Uterus (tissue), 2 donors: ENCODE measurements around the gene SMIM33.

Source experiments
- POLR2A ChIP-seq, 2 donors: fragments of 450-650 bp; IDR thresholded peaks; one replicate each; pipeline ENCODE4 v1.6.1; 2016; ENCODE audit warnings: antibody characterized with exemption in 2 of 2, mild to moderate bottlenecking in 1 of 2, moderate library complexity in 1 of 2
- TF ChIP-seq, protein P1 (sequence below), 4 experiments: fragments of 200-600 bp in 2 of 4; fragments of 450-650 bp in 2 of 4; sonication (generic) in 2 of 4; IDR thresholded peaks; one replicate each; pipeline ENCODE4 v1.5.1; 2016 to 2019; ENCODE audit warnings: antibody characterized with exemption in 4 of 4, mild to moderate bottlenecking in 2 of 4, moderate library complexity in 1 of 4

DNA sequence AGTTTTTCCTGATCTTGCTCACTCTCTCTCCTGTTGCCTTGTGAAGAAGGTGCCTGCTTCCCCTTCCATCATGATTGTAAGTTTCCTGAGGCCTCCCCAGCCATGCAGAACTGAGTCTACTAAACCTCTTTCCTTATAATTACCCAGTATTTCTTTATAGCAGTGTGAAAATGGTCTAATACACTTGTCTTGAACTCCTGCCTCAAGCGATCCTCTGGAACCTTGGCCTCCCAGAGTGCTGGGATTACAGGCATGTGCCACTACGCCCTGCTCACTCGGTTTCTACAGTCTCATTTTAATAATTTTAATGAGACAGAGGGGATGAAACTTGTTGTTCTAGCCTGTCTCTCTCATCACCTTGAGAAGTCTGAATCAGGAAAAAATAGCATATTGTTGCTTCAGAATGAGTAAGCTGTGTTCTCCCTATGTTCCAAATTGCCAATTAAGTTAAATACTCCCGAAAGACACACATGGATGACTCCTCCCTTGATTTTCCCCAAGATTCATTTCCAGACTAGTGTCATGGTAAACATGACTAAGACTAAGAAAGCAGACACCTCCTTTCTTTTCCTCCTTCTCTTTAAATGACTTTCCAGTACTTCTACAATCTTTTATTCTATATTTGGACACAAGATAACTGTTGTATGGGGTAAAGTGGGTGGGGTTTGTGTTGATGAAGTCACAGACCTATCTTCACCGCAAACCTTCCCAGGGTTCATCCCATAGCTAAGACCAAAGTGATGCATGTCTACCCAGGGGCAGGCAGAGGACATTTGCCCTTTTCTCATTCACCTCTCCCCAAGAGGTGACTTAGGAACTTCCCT, 23.6 kb upstream of the SMIM33 start:
- TF ChIP-seq, protein P1, sequence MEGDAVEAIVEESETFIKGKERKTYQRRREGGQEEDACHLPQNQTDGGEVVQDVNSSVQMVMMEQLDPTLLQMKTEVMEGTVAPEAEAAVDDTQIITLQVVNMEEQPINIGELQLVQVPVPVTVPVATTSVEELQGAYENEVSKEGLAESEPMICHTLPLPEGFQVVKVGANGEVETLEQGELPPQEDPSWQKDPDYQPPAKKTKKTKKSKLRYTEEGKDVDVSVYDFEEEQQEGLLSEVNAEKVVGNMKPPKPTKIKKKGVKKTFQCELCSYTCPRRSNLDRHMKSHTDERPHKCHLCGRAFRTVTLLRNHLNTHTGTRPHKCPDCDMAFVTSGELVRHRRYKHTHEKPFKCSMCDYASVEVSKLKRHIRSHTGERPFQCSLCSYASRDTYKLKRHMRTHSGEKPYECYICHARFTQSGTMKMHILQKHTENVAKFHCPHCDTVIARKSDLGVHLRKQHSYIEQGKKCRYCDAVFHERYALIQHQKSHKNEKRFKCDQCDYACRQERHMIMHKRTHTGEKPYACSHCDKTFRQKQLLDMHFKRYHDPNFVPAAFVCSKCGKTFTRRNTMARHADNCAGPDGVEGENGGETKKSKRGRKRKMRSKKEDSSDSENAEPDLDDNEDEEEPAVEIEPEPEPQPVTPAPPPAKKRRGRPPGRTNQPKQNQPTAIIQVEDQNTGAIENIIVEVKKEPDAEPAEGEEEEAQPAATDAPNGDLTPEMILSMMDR (IDR thresholded peaks at IDR 0.05): no peak
- no peak for TF ChIP-seq POLR2A (IDR thresholded peaks at IDR 0.05)
